Mesodermal cell (in vitro differentiated cells): Measurements from ENCODE around the gene STK32B.

Source experiments
- H3K27ac ChIP-seq: 2 replicates; pipeline ENCODE4 v1.7.0; 2013; ENCODE audit warnings: mild to moderate bottlenecking, low read depth, low read length, moderate library complexity; ENCODE audit not compliant: severe bottlenecking
- H3K36me3 ChIP-seq: 2 replicates; pipeline ENCODE4 v1.7.1; 2013; ENCODE audit warnings: mild to moderate bottlenecking, low read length, moderate library complexity; ENCODE audit not compliant: control insufficient read depth, insufficient read depth
- H3K4me1 ChIP-seq: one replicate; pipeline ENCODE4 v1.7.1; 2013; ENCODE audit warnings: mild to moderate bottlenecking, low read length; ENCODE audit not compliant: insufficient read depth, control insufficient read depth, poor library complexity, severe bottlenecking
- H3K4me3 ChIP-seq: 2 replicates; pipeline ENCODE4 v1.7.0; 2013; ENCODE audit warnings: low read length, control low read depth, mild to moderate bottlenecking; ENCODE audit not compliant: insufficient read depth, poor library complexity, severe bottlenecking; ENCODE audit errors: extremely low read depth
- H3K9me3 ChIP-seq: 2 replicates; pipeline ENCODE4 v1.7.1; 2013; ENCODE audit warnings: mild to moderate bottlenecking, low read length, moderate library complexity; ENCODE audit not compliant: control insufficient read depth
- WGBS, 2 experiments: methylation state at CpG; one replicate each; pipeline ENCODE4 v1.1.5; 2013; ENCODE audit warnings: missing lambda C conversion rate in 2 of 2; ENCODE audit not compliant: insufficient coverage in 2 of 2; 5-methylcytosine and 5-hydroxymethylcytosine counted together

STK32B gene

GRCh38 chr4:5137226-5137625, 85.9 kb downstream of the STK32B start:
- H3K27ac ChIP-seq: no peak overlapping the region
- WGBS, 2 experiments: 94 to 100% methylated on average over 1 to 2 of the region's 2 CpGs
- H3K4me1 ChIP-seq: peaks cover 7% of the 10 kb centered on the region
- no peaks in the 10 kb centered on the region for H3K9me3 ChIP-seq
- H3K36me3 ChIP-seq: no peaks in the 10 kb centered on the region
- no peak overlapping the region for H3K4me3 ChIP-seq

GRCh38 chr4:5137927-5138326, 86.6 kb downstream of the STK32B start:
- peaks cover 6% of the 10 kb centered on the region for H3K4me1 ChIP-seq
- H3K4me3 ChIP-seq: no peak overlapping the region
- H3K27ac ChIP-seq: no peak overlapping the region
- no peaks in the 10 kb centered on the region for H3K36me3 ChIP-seq
- 92 to 97% methylated on average over 5 to 9 of the region's 9 CpGs for WGBS, 2 experiments
- H3K9me3 ChIP-seq: no peaks in the 10 kb centered on the region

- Histone ChIP-seq H3K36me3 (no peaks in the 10 kb centered on the region), H3K27ac (no peak overlapping the region), H3K9me3 (no peaks in the 10 kb centered on the region), H3K4me3 (no peak overlapping the region), H3K4me1 (peaks cover under 1% of the 10 kb centered on the region)
- 94 to 97% methylated on average over 3 of the region's 3 CpGs for WGBS, 2 experiments
Measured at GRCh38 chr4:5138389-5138788, 87.1 kb downstream of the STK32B start.

- WGBS, 2 experiments: 83 to 100% methylated on average over 2 of the region's 2 CpGs
- no peak overlapping the region for H3K27ac ChIP-seq
- H3K9me3 ChIP-seq: no peaks in the 10 kb centered on the region
- no peak overlapping the region for H3K4me3 ChIP-seq
- H3K4me1 ChIP-seq: no peaks in the 10 kb centered on the region
- H3K36me3 ChIP-seq: no peaks in the 10 kb centered on the region
Measured at GRCh38 chr4:5139141-5139540, 87.9 kb downstream of the STK32B start.

GRCh38 chr4:5141802-5142201, 90.5 kb downstream of the STK32B start:
- H3K4me1 ChIP-seq: no peaks in the 10 kb centered on the region
- H3K4me3 ChIP-seq: no peak overlapping the region
- H3K9me3 ChIP-seq: no peaks in the 10 kb centered on the region
- 95% methylated on average over 2 of the region's 4 CpGs; no CpG with 5 or more reads in 1 of the 2 experiments for whole genome bisulfite sequencing, 2 experiments
- H3K27ac ChIP-seq: no peak overlapping the region
- no peaks in the 10 kb centered on the region for H3K36me3 ChIP-seq

GRCh38 chr4:5142726-5143125, 91.4 kb downstream of the STK32B start:
- H3K4me1 ChIP-seq: no peaks in the 10 kb centered on the region
- no peak overlapping the region for H3K27ac ChIP-seq
- H3K9me3 ChIP-seq: no peaks in the 10 kb centered on the region
- H3K36me3 ChIP-seq: no peaks in the 10 kb centered on the region
- WGBS, 2 experiments: 68 to 81% methylated on average over 3 of the region's 3 CpGs
- H3K4me3 ChIP-seq: no peak overlapping the region

- no peaks in the 10 kb centered on the region for H3K36me3 ChIP-seq
- 89 to 93% methylated on average over 2 of the region's 3 CpGs for WGBS, 2 experiments
- H3K9me3 ChIP-seq: no peaks in the 10 kb centered on the region
Measured at GRCh38 chr4:5143306-5143861, 92.1 kb downstream of the STK32B start.

GRCh38 chr4:5143940-5144339, 92.7 kb downstream of the STK32B start:
- no peaks in the 10 kb centered on the region for H3K36me3 ChIP-seq
- WGBS, 2 experiments: 86 to 97% methylated on average over 2 to 3 of the region's 4 CpGs
- H3K4me3 ChIP-seq: no peak overlapping the region
- no peaks in the 10 kb centered on the region for H3K9me3 ChIP-seq
- no peak overlapping the region for H3K27ac ChIP-seq
- H3K4me1 ChIP-seq: no peaks in the 10 kb centered on the region

More at GRCh38 chr4:5143306-5143861, 92.1 kb downstream of the STK32B start:
- H3K4me1 ChIP-seq: no peaks in the 10 kb centered on the region
- H3K27ac ChIP-seq: no peak overlapping the region
- no peak overlapping the region for H3K4me3 ChIP-seq

- Histone ChIP-seq H3K4me3 (no peak overlapping the region), H3K27ac (no peak overlapping the region), H3K36me3 (no peaks in the 10 kb centered on the region), H3K4me1 (no peaks in the 10 kb centered on the region), H3K9me3 (no peaks in the 10 kb centered on the region)
- 70% methylated on average over 2 of the region's 2 CpGs; no CpG with 5 or more reads in 1 of the 2 experiments for WGBS, 2 experiments
Measured at GRCh38 chr4:5144384-5144783, 93.1 kb downstream of the STK32B start.

- no peaks in the 10 kb centered on the region for H3K9me3 ChIP-seq
Measured at GRCh38 chr4:5146248-5146647, 95.0 kb downstream of the STK32B start.

GRCh38 chr4:5152521-5152920, 101.2 kb downstream of the STK32B start:
- WGBS, 2 experiments: 84 to 98% methylated on average over 4 to 6 of the region's 6 CpGs

More at GRCh38 chr4:5146248-5146647, 95.0 kb downstream of the STK32B start:
- Histone ChIP-seq H3K36me3 (no peaks in the 10 kb centered on the region), H3K4me1 (no peaks in the 10 kb centered on the region), H3K27ac (no peak overlapping the region), H3K4me3 (no peak overlapping the region)
- WGBS, 2 experiments: 74 to 83% methylated on average over 6 of the region's 6 CpGs

More at GRCh38 chr4:5152521-5152920, 101.2 kb downstream of the STK32B start:
- H3K27ac ChIP-seq: no peak overlapping the region
- H3K4me1 ChIP-seq: no peaks in the 10 kb centered on the region
- H3K9me3 ChIP-seq: no peaks in the 10 kb centered on the region
- no peak overlapping the region for H3K4me3 ChIP-seq
- H3K36me3 ChIP-seq: no peaks in the 10 kb centered on the region
